Measurements from ENCODE around the gene SMIM36. TPM values are rescaled to one million over a fixed set of nuclear protein-coding genes. Genes with fewer than 3 reads are reported as not detected.

Gene SMIM36
- not detected in 2 replicates for total RNA-seq

DNA sequence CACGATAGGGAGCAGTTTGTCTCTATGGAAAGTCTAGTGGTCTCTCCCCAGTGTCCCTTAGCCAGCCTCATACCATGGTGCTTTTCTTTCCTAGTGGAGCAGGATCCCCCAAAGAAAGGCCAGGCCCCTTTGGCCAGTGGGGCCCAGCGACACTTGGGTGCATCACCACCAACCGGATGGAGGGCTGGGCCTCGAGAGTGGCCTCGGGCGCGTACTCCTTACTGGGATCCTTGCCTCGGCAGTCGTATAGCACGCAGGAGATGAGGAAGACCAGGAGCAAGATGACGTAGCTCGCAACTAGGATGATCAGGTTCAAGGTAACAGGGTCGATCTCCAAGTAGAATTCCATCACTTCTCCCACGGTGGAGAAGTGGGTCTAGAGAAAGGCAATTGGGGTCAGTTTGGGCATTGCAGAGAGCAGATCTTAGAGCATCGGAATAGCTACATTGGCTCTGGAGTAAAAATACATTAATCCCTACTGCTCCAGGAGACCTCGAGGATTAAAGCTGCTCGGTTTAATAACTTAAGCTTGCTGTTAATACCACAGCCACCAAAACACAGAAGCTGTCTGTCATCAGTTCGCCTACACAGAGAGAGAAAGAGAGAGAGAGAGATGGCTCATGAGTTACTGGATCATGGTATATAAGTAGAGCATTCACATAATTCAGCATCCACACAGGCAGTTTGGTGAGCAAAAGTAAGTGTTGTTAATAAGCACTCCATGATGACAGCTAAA is at the start of gene SMIM36:
TSS of gene SMIM36 (minus strand) at position 467 of the 736 bp plus-strand sequence.

DNA sequence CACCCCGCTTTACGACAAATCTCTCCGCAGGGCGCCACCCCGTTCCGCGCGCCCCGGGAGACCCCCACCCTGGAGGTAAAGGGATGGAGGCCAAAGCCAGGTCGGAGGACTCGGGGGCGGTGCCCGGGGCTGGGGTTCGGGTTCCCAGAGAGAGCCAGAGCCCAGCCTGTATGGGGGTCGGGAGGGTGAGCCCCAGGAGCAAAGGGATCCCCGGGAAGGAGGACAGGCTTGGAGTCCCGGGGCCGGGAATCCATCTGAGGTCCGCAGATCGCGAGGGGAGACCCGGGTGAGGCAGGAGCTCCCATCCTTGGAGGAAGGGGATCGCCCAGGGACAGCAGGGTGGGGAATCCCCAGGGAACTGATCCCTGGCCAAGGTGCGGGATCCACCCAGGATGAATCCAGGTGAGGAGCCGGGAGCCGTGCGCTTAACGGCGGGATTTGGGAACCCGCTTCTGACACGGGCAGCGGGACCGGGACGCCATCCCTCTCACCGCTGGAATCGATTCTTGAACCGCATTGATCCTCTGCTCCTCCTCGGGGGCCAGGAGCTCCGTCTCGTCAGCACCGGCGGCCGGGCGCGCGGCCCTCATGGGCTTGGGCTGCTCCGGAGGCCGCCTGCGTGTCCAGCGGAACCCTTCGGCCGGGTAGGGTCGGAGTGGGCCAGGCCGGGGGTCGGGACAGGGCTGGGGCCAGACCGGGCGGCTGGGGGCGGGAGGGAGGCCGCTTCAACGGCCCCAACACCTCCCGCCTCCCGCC is 89.9 kb downstream of the SMIM36 start, which contains the start of gene MMD:
TSS of gene MMD (minus strand) at position 657 of the 756 bp plus-strand sequence. CDS start at position 517, 140 bp downstream.

Other genes with a start within 250 kb of the SMIM36 start
- gene HLF, start 246.5 kb downstream of the SMIM36 start, total RNA-seq = 0.44 and 2.6 TPM in 2 replicates
- gene MMD, start 89.6 kb downstream of the SMIM36 start, total RNA-seq = 31.8 and 35.8 TPM in 2 replicates
- gene TMEM100, start 211.4 kb upstream of the SMIM36 start, total RNA-seq = 2.1 and 2.9 TPM in 2 replicates
- gene PCTP, start 239.6 kb upstream of the SMIM36 start, total RNA-seq = 8.2 and 8.4 TPM in 2 replicates